PC-3 (cell line): ENCODE data around the gene FALEC. TPM values are rescaled to one million over a fixed set of nuclear protein-coding genes. Genes with fewer than 3 reads are reported as not detected.
A peak's percentile ranks its signal among the peaks of the same experiment; 100 is the strongest.

ENCODE experiments used
- ATAC-seq: fragments of 200-7000 bp; cut with Tn5 transposase; 2 replicates; pipeline ENCODE4 v1.9.1; 2020; ENCODE audit warnings: mild to moderate bottlenecking, moderate library complexity
- BruUV-seq: library from RNA; stranded (reverse); fragments of 400-500 nt; replicated peaks from 2 replicates; lab custom pipeline; 2021; lab: Mats Ljungman, UMichigan
- CTCF ChIA-PET: fragments of 300-600 bp; sonication (Branson Sonifier 250); formaldehyde crosslinking; loops from one replicate; lab custom pipeline; 2022; ENCODE audit warnings: antibody characterized with exemption; lab: Charles Lee
- POLR2A ChIA-PET: fragments of 300-600 bp; sonication (Branson Sonifier 250); formaldehyde crosslinking; loops from one replicate; lab custom pipeline; 2022; ENCODE audit warnings: antibody characterized with exemption; ENCODE audit not compliant: unreplicated experiment; lab: Charles Lee
- DNase-seq: peaks from one replicate; pipeline ENCODE4 v3.0.0-alpha.2; 2015
- H2AFZ ChIP-seq: fragments of 300-600 bp; sonication (generic); 2 replicates; pipeline ENCODE4 v1.6.0; 2016; ENCODE audit warnings: antibody characterized with exemption, low read length
- H3F3A ChIP-seq: fragments of 300-600 bp; sonication (generic); one replicate; pipeline ENCODE4 v1.6.0; 2017; ENCODE audit warnings: antibody characterized with exemption, low read length, control low read depth, mild to moderate bottlenecking; ENCODE audit not compliant: unreplicated experiment
- H3K27ac ChIP-seq: fragments of 300-600 bp; sonication (generic); 2 replicates; pipeline ENCODE4 v1.5.1; 2016; ENCODE audit warnings: mild to moderate bottlenecking, low read length
- H3K27me3 ChIP-seq: fragments of 300-600 bp; sonication (generic); 2 replicates; pipeline ENCODE4 v1.6.1; 2016; ENCODE audit warnings: low read length, mixed read lengths
- H3K36me3 ChIP-seq: fragments of 300-600 bp; sonication (generic); 2 replicates; pipeline ENCODE4 v1.6.1; 2016; ENCODE audit warnings: low read depth, mixed run types, low read length, mixed read lengths
- H3K4me1 ChIP-seq: fragments of 300-600 bp; sonication (generic); 2 replicates; pipeline ENCODE4 v1.5.1; 2016; ENCODE audit warnings: low read length; ENCODE audit not compliant: insufficient read depth
- H3K4me2 ChIP-seq: fragments of 300-600 bp; sonication (generic); 2 replicates; pipeline ENCODE4 v1.6.0; 2016; ENCODE audit warnings: low read length
- H3K4me3 ChIP-seq: fragments of 300-600 bp; sonication (generic); 2 replicates; pipeline ENCODE4 v1.5.1; 2016; ENCODE audit warnings: mild to moderate bottlenecking, low read length, mixed read lengths
- H3K79me2 ChIP-seq: fragments of 300-600 bp; sonication (generic); 2 replicates; pipeline ENCODE4 v1.6.1; 2017; ENCODE audit warnings: low read length, mixed read lengths
- H3K9ac ChIP-seq: fragments of 300-600 bp; sonication (generic); 2 replicates; pipeline ENCODE4 v1.6.0; 2016; ENCODE audit warnings: mild to moderate bottlenecking, low read length
- H3K9me2 ChIP-seq: fragments of 300-600 bp; sonication (generic); replicated peaks from 2 replicates; pipeline ENCODE4 v1.6.1; 2016; ENCODE audit warnings: mixed run types, low read length, mixed read lengths
- H3K9me3 ChIP-seq: fragments of 300-600 bp; sonication (generic); 2 replicates; pipeline ENCODE4 v1.6.1; 2016; ENCODE audit warnings: low read length, mixed read lengths
- H4K20me1 ChIP-seq: fragments of 300-600 bp; sonication (generic); 2 replicates; pipeline ENCODE4 v1.6.1; 2016; ENCODE audit warnings: low read length, mixed read lengths
- CTCF ChIP-seq: fragments of 300-600 bp; sonication (generic); conservative IDR thresholded peaks from 2 replicates; pipeline ENCODE4 v1.5.1; 2017; ENCODE audit warnings: antibody characterized with exemption, low read depth, mild to moderate bottlenecking, low read length
- EZH2 ChIP-seq: fragments of 300-600 bp; sonication (generic); IDR thresholded peaks from one replicate; pipeline ENCODE4 v1.6.1; 2017; ENCODE audit warnings: antibody characterized with exemption, mild to moderate bottlenecking, low read length; ENCODE audit not compliant: unreplicated experiment
- EZH2phosphoT487 ChIP-seq: fragments of 300-600 bp; sonication (generic); IDR thresholded peaks from 2 replicates; pipeline ENCODE4 v1.6.1; 2018; ENCODE audit warnings: mild to moderate bottlenecking, antibody characterized with exemption, low read length, borderline replicate concordance
- intact Hi-C: fragments of 100-400 bp; cut with micrococcal nuclease; formaldehyde crosslinking; loops from 2 replicates; pipeline ENCODE4 v1.9.0; 2023
- total RNA-seq: library from RNA; depleted of rRNA; stranded (reverse); fragments of >200 nt; gene quantifications from 2 replicates; pipeline ENCODE4 v1.2.3, GENCODE V29; 2014

Gene FALEC
- total RNA-seq, 1 experiment from 2014 or later: 0.73 TPM

GRCh38 chr1:150536836-150537731, 21.5 kb downstream of the FALEC start:
- ATAC-seq (no peak), DNase-seq (no peak)
- ChIA-PET POLR2A (interaction anchor here (0.6 kb wide), 1 partner anchor 156 kb away, joined by 3 read pairs; no protein-coding TSS in a partner anchor), CTCF (interaction anchor here (0.6 to 0.9 kb wide), 2 partner anchors 11 to 15 kb away, joined by 3 to 8 read pairs; no protein-coding TSS in a partner anchor)
- Histone ChIP-seq H3F3A (no peaks in the 10 kb centered on the region), H3K9ac (no peak overlapping the region), H3K9me3 (no peaks in the 10 kb centered on the region), H3K4me2 (no peak overlapping the region), H3K4me1 (no peaks in the 10 kb centered on the region), H4K20me1 (no peaks in the 10 kb centered on the region), H3K79me2 (no peaks in the 10 kb centered on the region), H3K36me3 (no peaks in the 10 kb centered on the region), H3K9me2 (no peaks in the 10 kb centered on the region), H3K27ac (no peak overlapping the region), H3K4me3 (no peak overlapping the region), H3K27me3 (no peaks in the 10 kb centered on the region), H2AFZ (no peak overlapping the region)
- intact Hi-C loops: loop anchor here (10.0 kb wide), 2 partner anchors 172 to 282 kb away; partner anchors contain the start of genes CA14 and RPRD2
- no TSS peak for BruUV-seq
- TF ChIP-seq EZH2phosphoT487 (no peak), CTCF (no peak), EZH2 (no peak)

- H3K27ac ChIP-seq: no peak overlapping the region
- no peaks in the 10 kb centered on the region for H3K9me2 ChIP-seq
- no TSS peak for BruUV-seq
- H3K27me3 ChIP-seq: no peaks in the 10 kb centered on the region
- ChIA-PET POLR2A (interaction anchor here (0.6 kb wide), 1 partner anchor 155 kb away, joined by 3 read pairs; no protein-coding TSS in a partner anchor), CTCF (interaction anchor here (0.9 kb wide), 1 partner anchor 14 kb away, joined by 8 read pairs; no protein-coding TSS in a partner anchor)
- H2AFZ ChIP-seq: no peak overlapping the region
- H4K20me1 ChIP-seq: no peaks in the 10 kb centered on the region
- H3F3A ChIP-seq: no peaks in the 10 kb centered on the region
- no peaks in the 10 kb centered on the region for H3K4me1 ChIP-seq
- no peak overlapping the region for H3K9ac ChIP-seq
- H3K4me3 ChIP-seq: no peak overlapping the region
- H3K79me2 ChIP-seq: no peaks in the 10 kb centered on the region
- TF ChIP-seq EZH2 (no peak), CTCF (peak; percentile 27; the same call in 1 of the 2 replicates), EZH2phosphoT487 (no peak)
- intact Hi-C loops: loop anchor here (10.0 kb wide), 2 partner anchors 173 to 283 kb away; partner anchors contain the start of genes CA14 and RPRD2
- ATAC-seq (no peak), DNase-seq (no peak)
- no peaks in the 10 kb centered on the region for H3K9me3 ChIP-seq
- H3K4me2 ChIP-seq: no peak overlapping the region
- no peaks in the 10 kb centered on the region for H3K36me3 ChIP-seq
Observed at GRCh38 chr1:150537732-150538684, 22.5 kb downstream of the FALEC start.
